B cell (primary cell): ENCODE data around the gene MYH7B.

Experiments
- EZH2 ChIP-seq: IDR thresholded peaks from 2 replicates; pipeline ENCODE4 v1.6.1; 2012; ENCODE audit warnings: borderline replicate concordance, low read depth, mild to moderate bottlenecking, moderate library complexity, low read length; ENCODE audit not compliant: insufficient read depth, poor library complexity, severe bottlenecking
- TF ChIP-seq, protein P1 (sequence below): fragments of 200-600 bp; IDR thresholded peaks from one replicate; pipeline ENCODE4 v1.8.0; 2022; ENCODE audit warnings: antibody characterized with exemption, mild to moderate bottlenecking

GRCh38 chr20:34999782-35000181 lies 44.1 kb downstream of the MYH7B start:
- TF ChIP-seq, protein P1, sequence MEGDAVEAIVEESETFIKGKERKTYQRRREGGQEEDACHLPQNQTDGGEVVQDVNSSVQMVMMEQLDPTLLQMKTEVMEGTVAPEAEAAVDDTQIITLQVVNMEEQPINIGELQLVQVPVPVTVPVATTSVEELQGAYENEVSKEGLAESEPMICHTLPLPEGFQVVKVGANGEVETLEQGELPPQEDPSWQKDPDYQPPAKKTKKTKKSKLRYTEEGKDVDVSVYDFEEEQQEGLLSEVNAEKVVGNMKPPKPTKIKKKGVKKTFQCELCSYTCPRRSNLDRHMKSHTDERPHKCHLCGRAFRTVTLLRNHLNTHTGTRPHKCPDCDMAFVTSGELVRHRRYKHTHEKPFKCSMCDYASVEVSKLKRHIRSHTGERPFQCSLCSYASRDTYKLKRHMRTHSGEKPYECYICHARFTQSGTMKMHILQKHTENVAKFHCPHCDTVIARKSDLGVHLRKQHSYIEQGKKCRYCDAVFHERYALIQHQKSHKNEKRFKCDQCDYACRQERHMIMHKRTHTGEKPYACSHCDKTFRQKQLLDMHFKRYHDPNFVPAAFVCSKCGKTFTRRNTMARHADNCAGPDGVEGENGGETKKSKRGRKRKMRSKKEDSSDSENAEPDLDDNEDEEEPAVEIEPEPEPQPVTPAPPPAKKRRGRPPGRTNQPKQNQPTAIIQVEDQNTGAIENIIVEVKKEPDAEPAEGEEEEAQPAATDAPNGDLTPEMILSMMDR = no peak
- no peak for TF ChIP-seq EZH2
